ENCODE data around the gene STMN1.

Gene STMN1

GRCh38 chr1:25918615-25919014 lies 12.4 kb upstream of the STMN1 start:
- no peak for DNase-seq

DNA sequence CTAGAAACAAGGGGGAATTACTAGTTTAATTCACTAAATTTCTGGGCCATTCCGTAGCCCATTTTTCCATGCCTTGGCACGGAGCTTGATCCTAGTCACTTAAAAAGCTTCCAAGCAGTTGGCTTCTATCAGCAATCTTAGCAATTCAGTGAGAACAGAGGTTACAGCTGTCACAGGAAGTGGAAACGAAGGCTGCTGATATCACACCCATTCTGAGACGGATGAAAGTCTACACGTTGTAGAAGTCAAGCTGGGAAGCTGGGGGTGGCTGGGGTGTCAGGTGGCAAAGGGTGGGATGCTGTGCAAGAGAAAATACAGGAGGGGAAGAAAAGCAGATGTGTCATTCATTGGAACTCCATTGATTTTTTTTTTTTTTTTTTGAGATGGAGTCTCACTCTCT lies 11.8 kb upstream of the STMN1 start:
- no peak for DNase-seq

DNA sequence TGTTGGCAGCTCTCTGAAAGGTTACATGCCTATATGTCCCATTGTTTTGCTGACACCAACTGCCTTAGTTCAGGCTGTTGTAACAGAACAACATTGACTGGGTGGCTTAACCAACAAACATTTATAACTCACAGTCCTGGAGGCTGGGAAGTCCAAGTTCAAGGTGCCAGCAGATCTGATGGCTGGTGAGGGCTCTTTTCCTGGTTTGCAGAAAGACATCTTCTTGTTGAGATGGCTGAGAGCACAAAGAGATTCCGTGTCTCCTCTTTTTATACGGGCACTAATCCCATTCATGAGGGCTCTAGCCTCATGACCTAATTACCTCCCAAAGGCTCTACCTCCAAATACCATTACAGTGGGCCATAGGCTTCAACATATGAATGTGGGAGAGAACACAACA lies 10.2 kb upstream of the STMN1 start:
- no peak for DNase-seq

DNA sequence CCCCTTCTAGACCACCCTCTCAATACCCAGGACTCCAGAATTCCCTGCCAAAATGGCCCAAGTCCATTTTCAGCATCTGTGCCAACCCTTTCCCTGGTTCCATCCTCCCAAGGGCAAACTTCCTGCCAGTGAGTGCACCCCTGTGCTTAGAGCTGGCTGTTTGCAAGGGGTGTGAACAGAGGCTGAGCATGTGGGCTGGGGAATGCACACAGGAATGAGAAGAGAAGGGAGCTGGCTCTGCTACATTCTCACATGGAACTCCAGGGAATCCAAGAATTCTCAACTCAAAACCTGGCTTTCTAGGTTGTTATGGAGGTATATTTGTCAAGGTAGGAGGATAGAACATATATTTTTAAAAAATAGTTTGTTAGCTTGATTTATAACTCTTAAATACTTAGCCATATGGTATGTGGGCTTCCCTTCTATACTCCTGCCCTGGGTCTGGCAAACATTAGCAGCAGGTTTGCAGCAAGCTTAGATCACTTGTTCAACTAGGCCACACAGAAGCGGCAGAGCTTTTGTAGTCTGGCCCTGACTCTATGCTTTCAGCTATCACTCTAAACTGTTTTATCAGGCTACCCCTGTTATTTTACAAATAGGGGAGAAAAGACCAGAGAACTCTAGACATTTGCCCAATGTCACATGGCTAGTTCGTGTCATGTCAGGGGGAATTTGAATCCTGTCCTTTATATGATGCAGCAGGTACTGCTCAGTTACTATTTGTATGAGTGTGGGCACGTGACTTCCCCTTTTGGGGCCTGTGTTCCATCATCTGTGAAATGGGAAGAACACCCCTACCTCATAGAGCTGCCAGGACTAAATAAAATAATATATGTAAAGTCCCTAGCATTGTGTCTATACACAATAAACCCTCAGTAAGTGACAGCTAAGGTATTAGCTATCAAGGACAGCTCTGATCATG lies 8.1 kb upstream of the STMN1 start:
- no peak for DNase-seq

DNA sequence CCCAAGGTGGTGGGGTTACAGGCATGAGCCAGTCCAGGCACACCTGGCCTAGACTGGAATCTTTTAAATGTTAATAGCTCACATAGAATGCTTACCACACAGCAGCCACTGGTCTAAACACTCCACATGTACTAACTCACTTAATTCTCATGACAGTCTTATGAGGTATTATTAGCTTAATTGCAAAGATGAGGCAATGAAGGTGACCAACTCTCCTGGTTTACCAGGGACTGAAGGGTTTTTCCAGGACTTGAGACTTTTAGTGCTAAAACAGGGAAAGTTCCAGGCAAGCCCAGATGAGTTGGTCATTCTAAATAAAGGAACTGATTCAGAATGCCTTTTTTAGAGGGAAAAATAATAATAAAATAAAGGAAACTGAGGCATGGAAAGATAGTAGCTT lies 7.0 kb upstream of the STMN1 start:
- no peak for DNase-seq

- DNase-seq = no peak
Measured at GRCh38 chr1:25912076-25912831, 6.0 kb upstream of the STMN1 start.

- DNase-seq = no peak
Measured at GRCh38 chr1:25911162-25911561, 4.9 kb upstream of the STMN1 start.

DNA sequence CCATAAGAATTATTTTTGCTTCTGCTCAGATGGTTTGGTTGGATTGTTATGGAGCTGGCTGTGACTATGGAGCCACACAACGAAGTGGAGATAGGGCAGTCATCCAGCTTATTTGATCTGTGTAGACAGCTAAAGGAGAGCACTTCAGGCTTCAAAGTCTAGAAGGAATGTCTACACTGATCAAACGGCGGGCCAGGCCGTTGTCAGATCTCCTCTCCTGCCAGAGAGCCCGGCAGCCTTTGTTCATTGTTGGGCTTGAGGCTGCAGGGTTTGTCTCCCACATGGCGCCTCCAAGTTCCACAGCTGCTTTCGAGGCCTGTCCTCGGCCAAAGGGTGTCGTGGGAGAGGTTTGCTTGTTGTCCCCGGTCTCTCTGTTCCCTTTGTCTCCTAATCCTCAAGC lies 2.8 kb upstream of the STMN1 start:
- DNase-seq = no peak

GRCh38 chr1:25908161-25908560 lies 1.9 kb upstream of the STMN1 start:
- DNase-seq = no peak

DNA sequence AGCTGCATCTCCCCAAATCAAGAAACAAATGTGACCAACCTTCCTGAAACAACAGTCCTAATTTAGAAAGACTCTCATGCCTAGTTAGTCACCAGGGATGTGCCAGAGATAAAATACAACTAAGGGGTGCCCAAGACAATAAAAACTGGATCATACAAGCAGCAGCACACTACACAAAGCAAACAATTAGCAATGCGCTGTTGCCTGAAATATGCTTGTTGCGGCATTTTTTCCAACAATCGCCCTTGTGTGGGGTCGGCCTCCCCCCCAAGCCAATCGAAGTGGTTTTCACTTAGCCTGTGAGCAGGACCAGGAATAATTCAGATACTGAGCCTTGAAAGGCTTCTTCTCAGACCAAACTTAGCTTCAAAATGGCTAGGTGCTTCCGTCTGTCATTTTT lies 1.4 kb upstream of the STMN1 start:
- no peak for DNase-seq

DNA sequence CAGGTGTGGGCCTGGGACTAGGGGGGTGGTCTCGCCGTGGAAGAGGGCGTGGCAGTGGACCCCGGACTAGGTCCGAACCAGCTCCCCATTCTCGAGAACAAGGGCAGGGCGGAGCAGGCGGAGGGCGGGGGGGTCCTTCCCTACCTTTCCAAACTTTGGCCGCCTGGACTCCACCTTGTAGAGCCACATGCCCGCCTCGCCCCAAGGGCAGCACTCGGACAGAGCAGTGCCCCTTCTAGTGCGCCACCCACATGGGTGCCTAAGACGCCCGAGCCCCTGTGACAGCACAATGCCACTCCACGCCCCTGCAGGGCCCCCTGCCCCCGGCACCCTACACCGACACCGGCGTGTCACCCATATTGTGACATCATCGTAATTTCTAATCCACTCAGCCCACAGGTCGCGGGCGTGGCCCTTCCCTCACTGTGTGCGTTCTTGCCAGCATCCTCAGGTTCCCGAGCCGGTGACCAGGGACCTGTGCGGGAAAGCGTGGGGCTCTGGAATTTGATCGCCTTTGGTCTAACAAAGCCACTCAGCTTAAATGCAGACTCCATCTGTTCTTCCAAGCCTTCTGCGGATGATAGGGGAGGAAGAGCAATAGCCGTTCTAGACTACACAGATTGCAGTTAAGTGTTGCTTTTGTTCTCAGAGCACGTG lies 553 bp upstream of the STMN1 start:
- peak; percentile 87 for DNase-seq

DNA sequence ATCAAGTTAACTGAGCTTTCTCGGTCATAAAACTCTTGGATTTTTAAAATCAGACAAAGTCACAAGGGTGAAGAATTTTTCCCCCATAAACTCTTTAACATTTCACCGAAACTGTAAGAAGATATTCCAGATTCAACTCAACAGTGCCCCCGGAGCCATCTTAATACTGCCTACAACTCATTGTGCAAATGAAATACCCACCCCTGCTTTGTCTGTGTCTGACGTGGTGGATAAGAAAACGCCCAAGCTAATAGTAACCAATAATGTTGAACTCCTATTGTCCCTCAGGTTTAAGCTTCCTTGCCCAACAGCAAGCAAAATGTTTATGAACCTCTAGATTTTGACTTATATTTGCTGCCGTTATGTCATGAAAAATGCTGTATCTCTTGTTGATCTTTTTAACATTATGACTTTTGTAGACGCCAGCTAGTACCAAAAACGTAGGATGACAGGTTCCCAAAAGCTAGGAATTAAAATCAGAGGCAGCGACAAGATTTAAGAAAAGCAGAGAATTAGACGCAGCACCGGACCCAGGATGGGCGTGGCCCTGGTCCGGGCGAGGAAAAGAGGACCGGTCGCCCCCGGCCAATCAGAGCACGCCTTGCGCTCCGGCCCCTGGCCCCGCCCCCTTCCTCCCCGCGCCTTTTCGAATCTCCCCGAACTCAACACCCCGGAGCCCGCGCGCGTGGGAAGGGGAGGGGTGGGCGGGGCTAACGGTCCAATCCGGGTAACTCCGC lies 1.1 kb downstream of the STMN1 start:
- DNase-seq = peak; percentile 96

DNA sequence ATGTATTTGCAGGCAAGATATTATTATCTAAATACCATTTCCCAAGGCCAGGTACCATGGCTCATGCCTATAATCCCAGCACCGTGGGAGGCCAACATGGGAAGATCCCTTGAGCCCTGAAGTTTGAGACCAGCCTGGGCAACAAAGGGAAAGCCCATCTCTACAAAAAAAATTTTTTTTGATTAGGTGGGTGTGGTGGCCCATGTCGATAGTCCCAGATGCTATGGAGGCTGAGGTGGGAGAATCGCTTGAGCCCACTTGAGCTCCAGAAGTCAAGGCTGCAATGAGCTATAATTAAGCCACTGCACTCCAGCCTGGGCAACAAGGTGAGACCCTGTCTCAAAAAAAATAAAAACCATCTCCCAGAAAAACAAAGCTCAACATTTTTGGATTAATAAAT lies 2.2 kb downstream of the STMN1 start:
- no peak for DNase-seq

- no peak for DNase-seq
Measured at GRCh38 chr1:25902462-25902861, 3.8 kb downstream of the STMN1 start.

GRCh38 chr1:25900219-25900618 lies 6.0 kb downstream of the STMN1 start:
- no peak for DNase-seq

DNA sequence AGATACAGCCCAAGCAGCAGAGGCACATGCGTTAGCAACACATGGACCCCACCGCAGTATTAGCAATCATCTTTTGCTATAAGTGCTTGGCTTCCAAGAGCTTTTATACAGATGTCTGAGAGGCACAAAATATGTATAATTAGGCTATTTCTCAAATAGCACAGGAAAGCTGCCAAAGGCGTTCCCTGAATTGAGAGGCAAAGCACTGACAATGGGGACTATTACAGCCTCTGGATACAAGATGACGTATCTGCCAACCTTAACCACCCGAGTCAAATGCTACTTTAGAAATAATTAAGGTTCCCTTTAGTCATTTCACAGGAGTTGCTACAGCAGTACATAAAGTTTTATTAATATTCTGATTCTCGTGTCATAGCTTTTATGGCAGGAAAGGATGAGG lies 6.4 kb downstream of the STMN1 start:
- DNase-seq = no peak

GRCh38 chr1:25898223-25899015 lies 7.8 kb downstream of the STMN1 start:
- DNase-seq = no peak

- no peak for DNase-seq
Measured at GRCh38 chr1:25897754-25898153, 8.5 kb downstream of the STMN1 start.

- no peak for DNase-seq
Measured at GRCh38 chr1:25896266-25896665, 10.0 kb downstream of the STMN1 start.

GRCh38 chr1:25895365-25895990 lies 10.7 kb downstream of the STMN1 start:
- peak; percentile 87 for DNase-seq

- DNase-seq = no peak
Measured at GRCh38 chr1:25893116-25893515, 13.1 kb downstream of the STMN1 start.

DNA sequence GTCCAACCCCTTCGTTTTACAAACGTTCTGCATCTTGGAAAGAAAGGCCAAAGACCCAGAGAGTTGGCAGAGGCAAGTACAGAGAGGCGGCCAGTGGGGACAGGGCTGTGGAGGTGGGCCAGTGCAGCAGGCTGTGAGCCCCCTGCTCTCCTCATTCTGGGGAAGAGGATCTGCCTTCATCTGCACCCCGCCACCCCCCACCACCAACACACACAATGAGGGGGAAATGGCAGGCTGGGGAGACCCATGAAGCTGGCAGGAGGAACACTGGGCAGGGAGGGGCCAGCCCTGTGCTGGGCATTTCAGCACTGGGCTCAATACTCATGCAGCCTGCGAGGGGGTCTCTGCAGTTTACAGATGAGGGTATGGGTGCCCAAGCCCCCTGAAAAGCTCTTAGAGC lies 14.6 kb downstream of the STMN1 start:
- DNase-seq = no peak

Measured in COR-L47 (cell line).